ENCODE results near the gene BAD. TPM values are rescaled to one million over a fixed set of nuclear protein-coding genes. Genes with fewer than 3 reads are reported as not detected.

BAD gene
- total and polyA plus RNA-seq, 10 of the 15 experiments (the other 5 are each of a cell fraction or from before 2014, with no cell fraction given) = 1.5 to 67.2 (median 39.6) TPM

- TF ChIP-seq CREM (IDR thresholded peaks at IDR 0.05; ENCODE audit: low read depth) = peak; percentile 90
- no peak for TF ChIP-seq STAT1 (conservative IDR thresholded peaks at IDR 0.05)
- peak; percentile 33 for TF ChIP-seq SP1 (IDR thresholded peaks at IDR 0.05; ENCODE audit: low read depth, low read length)
- peak; percentile 71; the same call in 1 of the 2 replicates for TF ChIP-seq ATF7 (IDR thresholded peaks at IDR 0.05; ENCODE audit: low read depth)
- TF ChIP-seq JUNB (IDR thresholded peaks at IDR 0.05) = peak; percentile 7; the same call in 1 of the 2 replicates
- no peak for TF ChIP-seq CBX3 (IDR thresholded peaks at IDR 0.05; ENCODE audit: borderline replicate concordance, low read depth)
- TF ChIP-seq BCL11A (IDR thresholded peaks at IDR 0.05; ENCODE audit: low read depth, low read length) = peak; percentile 79
- 0 out of 2 replicates have a peak, but pooled peaks have one; percentile 26 for TF ChIP-seq TCF3 (IDR thresholded peaks at IDR 0.05; ENCODE audit: borderline replicate concordance, insufficient read depth, low read depth, low read length)
- TF ChIP-seq TCF12 (IDR thresholded peaks at IDR 0.05; ENCODE audit: low read depth, low read length) = 0 out of 2 replicates have a peak, but pooled peaks have one; percentile 1
- TF ChIP-seq POU2F2 (IDR thresholded peaks at IDR 0.05; ENCODE audit: borderline replicate concordance, low read depth, low read length) = 0 out of 3 replicates have a peak, but pooled peaks have one; percentile 69
- peak in 1 of 2 experiments; percentile 95; a peak in 2 of 4 replicates for TF ChIP-seq ETV6 (conservative IDR thresholded peaks at IDR 0.05 in 1 of 2, IDR thresholded peaks at IDR 0.05 in 1 of 2; ENCODE audit: borderline replicate concordance in 1 of 2, low read depth in 1 of 2)
- peak; percentile 17; the same call in 1 of the 2 replicates for TF ChIP-seq IKZF1 (conservative IDR thresholded peaks at IDR 0.05)
- TF ChIP-seq KDM1A (IDR thresholded peaks at IDR 0.05; ENCODE audit: borderline replicate concordance) = no peak
These were observed 44.6 kb downstream of the BAD start (continued) for GRCh38 chr11:64239662-64240434.
